Stomach (tissue), 4 donors: ENCODE measurements around the gene SCAF8.

Experiments
- POLR2A ChIP-seq, 4 donors: fragments of 450-650 bp; IDR thresholded peaks; one replicate each; pipeline ENCODE4 v1.6.1; 2016; ENCODE audit warnings: antibody characterized with exemption in 4 of 4, control low read depth in 2 of 4, mild to moderate bottlenecking in 1 of 4, moderate library complexity in 1 of 4
- POLR2AphosphoS5 ChIP-seq, 3 donors: sonication (generic); formaldehyde crosslinking; IDR thresholded peaks; one replicate each; pipeline ENCODE4 v1.6.1; 2016; ENCODE audit warnings: antibody characterized with exemption in 3 of 3
- TF ChIP-seq, protein P1 (sequence below), 7 experiments: fragments of 450-650 bp in 4 of 7; fragments of 200-600 bp in 3 of 7; sonication (generic) in 3 of 7; IDR thresholded peaks; one replicate each; pipeline ENCODE4 v1.5.1; 2016 to 2019; ENCODE audit warnings: antibody characterized with exemption in 7 of 7, control low read depth in 2 of 7, mild to moderate bottlenecking in 1 of 7

DNA sequence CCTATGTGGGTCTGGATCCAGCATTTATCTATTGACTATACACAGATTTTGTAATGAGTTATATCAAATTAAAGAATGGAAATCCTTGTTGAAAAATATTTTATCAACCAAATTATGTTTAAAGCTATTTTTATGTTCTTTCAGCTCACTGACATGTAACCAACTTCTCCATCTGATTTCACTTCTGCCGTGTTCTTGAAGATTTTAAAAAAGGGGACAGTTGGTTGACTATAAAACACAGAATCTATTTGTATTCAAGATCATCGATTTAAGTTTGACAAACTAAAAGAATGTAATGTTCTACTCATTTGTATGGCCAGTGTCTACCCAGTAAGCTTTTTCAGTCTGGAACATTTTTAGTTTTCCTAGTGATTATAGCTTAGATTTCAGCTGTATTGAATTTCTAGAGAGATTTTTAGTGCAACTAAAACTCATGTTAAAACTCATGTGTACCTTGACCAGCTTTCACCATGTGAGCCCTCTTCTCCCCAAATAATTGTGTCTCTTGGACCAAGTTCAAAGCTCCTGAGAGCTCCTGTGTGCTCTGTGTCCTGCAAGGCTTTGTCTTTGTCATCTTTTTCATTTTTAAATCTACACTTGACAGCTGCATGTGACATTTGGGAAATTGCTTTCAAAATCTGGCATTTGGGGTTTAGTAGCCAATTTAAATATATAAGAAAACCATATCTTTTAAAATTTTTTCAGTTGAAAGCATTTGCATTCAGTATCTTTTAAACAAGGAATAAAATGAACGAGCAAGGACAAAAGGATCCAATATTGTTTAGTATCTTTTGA is 143.5 kb downstream of the SCAF8 start:
- TF ChIP-seq, protein P1, sequence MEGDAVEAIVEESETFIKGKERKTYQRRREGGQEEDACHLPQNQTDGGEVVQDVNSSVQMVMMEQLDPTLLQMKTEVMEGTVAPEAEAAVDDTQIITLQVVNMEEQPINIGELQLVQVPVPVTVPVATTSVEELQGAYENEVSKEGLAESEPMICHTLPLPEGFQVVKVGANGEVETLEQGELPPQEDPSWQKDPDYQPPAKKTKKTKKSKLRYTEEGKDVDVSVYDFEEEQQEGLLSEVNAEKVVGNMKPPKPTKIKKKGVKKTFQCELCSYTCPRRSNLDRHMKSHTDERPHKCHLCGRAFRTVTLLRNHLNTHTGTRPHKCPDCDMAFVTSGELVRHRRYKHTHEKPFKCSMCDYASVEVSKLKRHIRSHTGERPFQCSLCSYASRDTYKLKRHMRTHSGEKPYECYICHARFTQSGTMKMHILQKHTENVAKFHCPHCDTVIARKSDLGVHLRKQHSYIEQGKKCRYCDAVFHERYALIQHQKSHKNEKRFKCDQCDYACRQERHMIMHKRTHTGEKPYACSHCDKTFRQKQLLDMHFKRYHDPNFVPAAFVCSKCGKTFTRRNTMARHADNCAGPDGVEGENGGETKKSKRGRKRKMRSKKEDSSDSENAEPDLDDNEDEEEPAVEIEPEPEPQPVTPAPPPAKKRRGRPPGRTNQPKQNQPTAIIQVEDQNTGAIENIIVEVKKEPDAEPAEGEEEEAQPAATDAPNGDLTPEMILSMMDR (IDR thresholded peaks at IDR 0.05): no peak
- TF ChIP-seq POLR2AphosphoS5 (IDR thresholded peaks at IDR 0.05): no peak
- TF ChIP-seq POLR2A (IDR thresholded peaks at IDR 0.05): no peak
